H1 (cell line): ENCODE data around the gene LPP.

Experiments used
- CBX5 ChIP-seq: fragments of 300-800, 300-1000 bp; sonication (generic); IDR thresholded peaks from 2 replicates; pipeline ENCODE4 v1.7.1; 2016; ENCODE audit warnings: antibody characterized with exemption, low read length, low read depth
- CHD1 ChIP-seq: IDR thresholded peaks from 2 replicates; pipeline ENCODE4 v1.6.1; 2012; ENCODE audit warnings: low read depth, low read length, improper control_type of control experiment
- CREB1 ChIP-seq: IDR thresholded peaks from 2 replicates; pipeline ENCODE4 v1.6.1; 2012; ENCODE audit warnings: inconsistent platforms
- CTCF ChIP-seq, 3 experiments: IDR thresholded peaks; 1 replicate in 2 of 3; 2 replicates in 1 of 3; pipeline versions ENCODE4 v1.5.1 to v1.6.1; 2011; ENCODE audit warnings: low read length in 3 of 3, mild to moderate bottlenecking in 3 of 3, inconsistent platforms in 2 of 3, low read depth in 1 of 3, moderate library complexity in 1 of 3; ENCODE audit not compliant: insufficient read depth in 1 of 3; ENCODE audit errors: control extremely low read depth in 1 of 3
- GABPA ChIP-seq: IDR thresholded peaks from 2 replicates; pipeline ENCODE4 v1.6.1; 2011; ENCODE audit warnings: mild to moderate bottlenecking, low read length, moderate library complexity, borderline replicate concordance; ENCODE audit not compliant: insufficient read depth
- MAX ChIP-seq: IDR thresholded peaks from 2 replicates; pipeline ENCODE4 v1.6.1; 2012; ENCODE audit warnings: inconsistent platforms
- POLR2A ChIP-seq, 2 experiments: IDR thresholded peaks; 1 replicate in 1 of 2; 2 replicates in 1 of 2; pipeline ENCODE4 v1.6.1; 2011; ENCODE audit warnings: low read depth in 2 of 2, low read length in 2 of 2, mild to moderate bottlenecking in 2 of 2; ENCODE audit errors: control extremely low read depth in 1 of 2
- RFX5 ChIP-seq: IDR thresholded peaks from 2 replicates; pipeline ENCODE4 v1.6.1; 2011; ENCODE audit warnings: low read depth, low read length, improper control_type of control experiment, borderline replicate concordance
- SP1 ChIP-seq: IDR thresholded peaks from 2 replicates; pipeline ENCODE4 v1.6.1; 2011; ENCODE audit warnings: low read depth, low read length
- TAF1 ChIP-seq: IDR thresholded peaks from 2 replicates; pipeline ENCODE4 v1.6.1; 2011; ENCODE audit warnings: mild to moderate bottlenecking, low read depth, low read length

- TF ChIP-seq CHD1 (no peak), CREB1 (no peak), POLR2A (IDR thresholded peaks at IDR 0.05; ENCODE audit: control extremely low read depth in 1 of 2, low read depth in 2 of 2, low read length in 2 of 2) (no peak), CTCF (IDR thresholded peaks at IDR 0.05; ENCODE audit: control extremely low read depth in 1 of 3, insufficient read depth in 1 of 3, low read depth in 1 of 3, low read length in 3 of 3) (no peak), MAX (no peak), SP1 (no peak), RFX5 (no peak), TAF1 (no peak), CBX5 (no peak), GABPA (no peak)
Measured at GRCh38 chr3:188296761-188297612, 143.0 kb downstream of the LPP start.
